Stimulated activated CD8-positive, alpha-beta memory T cell treated with anti-CD3 and anti-CD28 coated beads, Interleukin-12 subunit alpha, Interleukin-12 subunit beta, amount 100 ng/mL, for 1 hour (primary cell): ENCODE data around the gene HIVEP3.

Source experiments
- DNase-seq: peaks from one replicate; pipeline ENCODE4 v3.0.0-alpha.2; 2020; ENCODE audit warnings: low read depth

HIVEP3 gene

DNA sequence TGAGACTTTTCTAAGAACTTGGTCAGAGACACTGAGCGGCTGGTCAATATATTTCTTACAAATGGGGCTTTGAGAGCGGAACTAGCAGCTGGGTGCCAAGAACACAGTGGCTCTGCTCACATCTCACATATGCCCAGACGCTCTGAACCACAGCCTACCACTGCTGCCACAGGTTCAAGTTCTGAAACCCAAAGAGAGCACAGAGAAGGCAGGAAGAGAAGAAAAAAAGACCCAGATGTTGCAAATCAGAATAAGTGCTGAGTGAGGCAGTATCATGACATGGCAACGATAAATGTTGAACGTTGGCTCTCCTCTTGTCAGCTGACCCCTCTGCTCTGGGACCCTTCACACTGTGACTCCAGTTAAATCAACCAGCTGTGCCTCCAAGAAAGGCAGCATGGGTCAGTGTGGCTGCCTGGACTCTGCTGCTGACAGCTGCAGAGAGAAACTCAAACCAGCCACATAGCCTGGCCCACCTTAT lies 26.4 kb downstream of the HIVEP3 start:
- no peak for DNase-seq

DNA sequence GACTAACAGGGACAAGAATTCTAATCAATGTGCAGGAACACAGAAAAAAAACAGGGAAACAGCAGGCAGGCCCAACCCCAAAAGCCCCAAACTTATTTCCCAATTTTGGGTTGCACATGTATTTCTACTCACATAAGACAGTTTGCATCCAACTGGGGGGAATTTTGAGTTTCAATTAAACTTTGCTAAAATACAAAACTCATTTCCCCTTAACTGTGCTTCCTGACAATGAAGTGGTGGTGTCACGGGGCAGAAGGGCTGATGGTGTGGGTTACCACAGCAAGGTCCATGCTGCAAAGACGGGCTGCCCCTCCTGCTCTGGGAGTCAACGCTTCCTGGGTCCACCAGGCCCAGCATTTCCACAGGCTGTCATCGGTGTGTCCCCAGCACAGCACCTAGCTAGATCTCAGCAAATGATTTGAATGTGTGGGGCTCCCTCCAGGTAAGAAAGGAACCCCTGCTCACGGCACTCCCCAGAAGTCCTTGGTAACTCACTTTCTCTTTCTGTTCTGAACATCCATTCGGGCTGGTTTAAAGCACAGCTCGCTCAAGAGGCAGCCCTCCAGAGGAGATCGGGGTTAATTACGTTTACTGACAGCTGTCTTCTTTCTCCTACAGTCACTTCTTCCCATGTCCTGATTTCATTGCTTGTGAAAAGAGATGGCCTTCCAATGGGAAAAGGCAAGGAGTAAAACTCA lies 27.4 kb downstream of the HIVEP3 start:
- peak; percentile 33 for DNase-seq

DNA sequence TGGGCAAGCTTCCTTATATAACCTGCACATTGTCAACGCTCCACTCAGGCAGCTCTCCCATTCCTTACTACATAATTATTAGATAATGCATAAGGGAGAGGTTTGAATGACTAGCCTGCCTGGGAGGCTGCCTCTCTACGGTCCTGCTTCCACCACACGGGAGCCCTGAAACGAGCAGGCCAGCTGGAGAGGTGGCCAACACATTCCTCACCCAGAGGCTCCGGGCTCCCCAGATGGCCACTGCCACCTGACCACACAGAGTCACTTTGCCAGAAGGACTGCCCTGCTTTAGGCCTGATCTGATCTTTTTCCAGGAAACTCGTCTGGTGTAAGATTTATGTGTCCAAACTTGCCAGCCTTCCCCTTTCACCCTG lies 27.9 kb downstream of the HIVEP3 start:
- no peak for DNase-seq

DNA sequence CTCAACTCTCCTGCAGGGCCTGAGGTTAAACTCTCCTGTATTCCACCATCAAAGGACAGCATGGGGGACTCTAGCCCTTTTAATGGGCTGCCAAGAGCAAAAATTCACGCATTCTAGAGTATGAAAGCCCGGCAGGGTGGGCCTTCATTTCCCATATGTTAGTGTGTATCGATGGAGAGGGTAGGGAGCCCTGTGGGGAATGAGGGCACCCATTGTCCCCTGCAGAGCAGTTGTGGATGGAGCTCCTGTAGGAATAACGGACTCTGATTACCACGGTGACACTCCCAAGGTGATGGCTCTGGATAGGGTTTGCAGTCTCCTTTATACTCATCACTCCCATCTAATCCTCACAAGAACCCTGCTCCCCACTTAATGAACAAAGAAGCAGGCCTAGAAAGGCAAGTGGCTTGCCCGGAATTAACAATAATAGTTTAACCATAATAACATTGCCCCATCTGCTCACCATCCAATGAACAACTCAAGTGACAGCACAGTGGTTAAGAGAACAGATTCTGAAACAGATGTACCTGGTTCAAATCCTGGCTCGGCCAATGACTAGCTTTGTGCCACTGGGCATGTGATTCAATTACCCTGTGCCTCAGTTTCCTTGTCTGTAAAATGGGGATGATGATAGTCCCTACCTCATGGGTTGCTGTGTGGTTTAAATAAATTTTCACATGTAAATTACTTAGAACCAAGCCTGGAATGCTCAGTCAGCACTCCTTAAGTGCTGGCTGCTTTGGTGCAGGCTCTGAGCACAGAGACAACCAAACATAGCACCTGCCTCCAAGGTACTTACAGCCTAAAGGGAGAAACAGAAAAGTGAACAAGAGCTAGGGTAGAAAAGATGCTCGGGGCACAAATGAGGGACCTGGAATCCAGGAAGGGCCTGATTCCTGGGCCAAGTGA lies 29.0 kb downstream of the HIVEP3 start:
- no peak for DNase-seq

DNA sequence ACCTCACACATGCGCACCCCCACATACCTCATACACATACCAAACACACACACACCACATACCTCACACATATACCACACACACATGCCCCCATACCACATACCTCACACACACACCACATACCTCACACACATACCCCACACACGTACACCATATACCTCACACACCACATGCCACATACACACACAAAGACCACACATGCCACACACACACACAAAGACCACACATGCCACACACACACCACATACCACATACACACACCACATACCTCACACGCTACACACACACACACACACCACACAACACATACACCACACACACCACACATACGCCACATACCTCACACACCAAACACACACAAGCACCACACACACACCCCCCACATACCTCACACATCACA lies 30.0 kb downstream of the HIVEP3 start:
- no peak for DNase-seq

DNA sequence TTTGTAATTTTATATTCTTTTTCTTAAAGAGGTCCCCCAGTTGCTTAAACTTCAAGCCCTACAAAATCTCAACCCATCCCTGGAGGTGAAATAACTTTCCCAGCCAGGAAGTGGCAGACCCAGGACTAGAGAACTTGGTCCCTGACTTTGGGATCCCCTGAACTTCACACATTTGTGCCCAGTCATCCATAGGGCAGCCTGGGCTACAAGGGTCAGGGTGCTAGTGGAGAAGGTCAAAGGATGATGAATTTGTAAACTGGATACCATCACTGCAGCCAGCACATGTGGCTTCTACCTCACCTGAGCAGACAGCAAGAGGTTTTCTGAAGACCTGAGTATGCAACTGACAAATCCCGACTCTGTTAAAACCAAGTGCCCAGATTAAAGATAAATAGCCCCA lies 31.4 kb downstream of the HIVEP3 start:
- no peak for DNase-seq

DNA sequence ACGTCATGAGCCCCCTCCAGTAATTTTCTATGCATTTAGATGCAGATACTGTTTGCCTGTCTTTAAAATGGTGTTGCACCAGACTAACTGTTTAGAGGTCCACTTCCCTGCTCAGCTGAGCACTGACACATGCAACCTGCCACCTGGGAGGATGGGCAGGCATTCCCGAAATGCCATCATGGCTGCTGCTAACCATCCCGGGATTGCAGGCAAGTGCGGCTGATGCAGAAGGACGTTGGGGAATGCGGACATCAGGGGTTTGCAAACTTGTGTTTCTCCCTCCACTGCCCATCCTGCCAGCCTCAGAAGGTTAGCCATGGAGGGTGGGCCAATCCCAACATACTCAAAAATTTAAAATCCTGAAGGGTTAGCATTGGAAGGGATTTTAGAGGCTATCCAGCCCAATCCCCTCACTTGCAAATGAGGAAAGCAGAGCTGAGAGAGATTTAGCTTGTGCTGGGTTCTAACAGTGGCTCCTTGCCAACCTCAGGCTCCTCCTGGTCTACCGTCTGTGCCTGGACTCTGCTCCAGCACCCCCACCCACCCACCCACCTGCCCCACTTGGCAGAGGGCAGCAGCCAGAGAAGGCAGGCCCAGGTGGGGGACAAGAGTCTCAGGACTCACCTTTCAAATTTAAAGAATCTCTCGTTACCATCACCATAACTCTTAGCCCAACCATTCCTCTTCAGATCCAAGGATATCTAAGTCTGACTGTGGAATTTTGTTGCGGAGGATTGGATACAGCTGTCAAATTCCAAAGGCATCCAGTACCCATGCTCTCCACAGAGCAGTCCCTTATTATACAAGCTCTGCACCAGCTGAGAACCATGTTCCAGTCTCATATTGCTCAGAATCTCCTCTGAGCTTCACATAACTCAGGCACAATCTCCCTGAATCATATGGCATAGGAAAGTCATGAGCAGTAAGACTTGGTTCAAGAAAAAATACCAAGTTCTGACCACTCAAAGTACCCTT lies 34.2 kb downstream of the HIVEP3 start:
- no peak for DNase-seq

DNA sequence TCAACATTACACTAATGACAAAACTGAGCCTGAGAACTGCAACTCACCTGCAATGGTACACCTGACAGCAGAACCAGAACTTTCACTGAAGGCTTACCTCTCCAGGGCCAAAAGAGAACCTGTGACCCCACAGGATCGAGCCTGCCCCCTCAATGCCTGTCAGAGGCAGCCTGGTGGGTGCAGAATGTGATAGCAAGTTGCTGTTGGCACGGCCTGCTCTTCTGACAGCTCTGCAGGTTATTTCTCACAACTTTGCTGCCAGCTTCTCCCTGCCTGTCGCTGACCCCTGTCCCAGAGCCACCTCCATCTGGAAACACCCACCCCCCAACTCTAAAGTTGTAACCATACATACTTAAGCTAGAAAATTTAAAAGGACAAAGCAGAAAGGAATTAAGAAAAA lies 35.2 kb downstream of the HIVEP3 start:
- DNase-seq = no peak

DNA sequence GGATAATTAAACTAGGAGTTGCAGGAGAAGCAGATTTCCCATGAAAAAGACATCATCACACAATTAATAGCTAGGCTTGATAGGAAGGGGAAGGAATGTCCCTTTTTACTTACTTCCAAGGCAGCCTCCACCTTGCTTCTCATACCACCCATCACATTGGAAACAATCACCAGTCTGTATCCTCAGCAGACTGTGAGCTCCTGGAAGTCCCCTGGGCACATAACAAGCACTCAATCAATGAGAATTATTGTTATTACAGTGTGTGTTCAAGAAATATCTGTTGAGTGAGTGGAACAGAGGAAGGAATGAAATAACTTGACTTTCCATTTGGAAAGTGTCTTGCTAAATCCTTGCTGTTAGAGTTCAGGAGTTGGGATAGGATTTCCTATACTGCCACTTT lies 36.2 kb downstream of the HIVEP3 start:
- DNase-seq = no peak

DNA sequence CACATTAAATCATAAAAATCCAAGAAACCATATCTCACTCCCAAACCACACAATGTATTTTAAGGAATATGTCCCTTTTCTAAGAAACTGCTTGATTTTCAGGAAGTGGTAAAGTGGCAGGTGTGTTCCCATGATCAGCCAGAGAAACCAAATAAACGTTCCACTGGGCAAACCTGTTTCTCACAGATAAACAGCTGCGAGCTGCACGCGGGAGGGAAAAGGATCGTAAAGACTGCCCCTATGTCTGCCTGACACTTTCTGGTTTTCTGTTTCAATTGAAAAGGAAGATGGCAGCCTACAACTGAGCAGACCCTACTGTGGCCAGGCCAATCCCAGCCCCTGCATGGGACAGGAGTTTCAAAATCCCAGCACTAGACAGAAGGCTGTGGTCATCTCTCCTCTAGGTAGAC lies 36.6 kb downstream of the HIVEP3 start:
- no peak for DNase-seq

DNA sequence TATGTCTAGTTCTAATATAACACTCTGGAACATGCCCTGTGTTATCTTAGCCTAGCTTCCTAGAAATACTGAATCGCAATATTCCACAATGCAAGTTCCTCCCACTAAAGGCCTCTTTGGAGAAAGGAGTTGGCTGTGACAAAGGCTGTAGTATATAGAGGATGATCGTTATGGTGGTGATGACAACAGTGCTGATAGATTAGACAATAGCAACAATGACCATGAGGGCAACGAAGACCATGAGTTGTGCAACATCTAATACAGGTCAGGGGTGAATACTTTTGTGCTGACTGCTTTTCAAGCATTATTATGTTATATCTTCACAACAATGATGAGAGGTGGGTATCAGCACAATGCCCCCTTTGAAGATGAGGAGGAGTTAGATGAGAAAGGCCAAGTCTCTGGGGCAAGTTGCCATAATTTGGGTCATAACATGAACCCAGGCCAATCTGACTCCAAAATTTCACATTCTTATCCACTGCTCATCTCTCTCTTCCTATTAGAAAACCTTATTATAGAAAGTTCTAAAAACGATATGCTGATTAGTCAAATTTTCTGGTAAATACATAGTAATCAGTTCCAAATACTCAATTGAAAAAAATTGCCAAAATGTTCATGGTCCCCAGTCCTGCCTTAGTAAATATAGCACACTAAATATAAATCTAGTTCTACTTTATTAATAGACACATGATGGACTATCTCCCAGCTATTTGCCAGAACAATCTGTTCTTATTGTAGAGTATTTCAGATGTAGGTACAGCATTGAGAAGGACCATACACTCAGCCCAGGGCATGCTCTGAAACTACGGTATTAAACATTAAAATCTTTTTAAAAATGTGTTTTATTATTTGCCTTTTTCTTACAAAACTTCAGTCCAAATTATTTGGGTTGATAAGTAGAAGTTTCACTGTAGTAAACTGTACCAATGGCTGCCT lies 37.5 kb downstream of the HIVEP3 start:
- no peak for DNase-seq

DNA sequence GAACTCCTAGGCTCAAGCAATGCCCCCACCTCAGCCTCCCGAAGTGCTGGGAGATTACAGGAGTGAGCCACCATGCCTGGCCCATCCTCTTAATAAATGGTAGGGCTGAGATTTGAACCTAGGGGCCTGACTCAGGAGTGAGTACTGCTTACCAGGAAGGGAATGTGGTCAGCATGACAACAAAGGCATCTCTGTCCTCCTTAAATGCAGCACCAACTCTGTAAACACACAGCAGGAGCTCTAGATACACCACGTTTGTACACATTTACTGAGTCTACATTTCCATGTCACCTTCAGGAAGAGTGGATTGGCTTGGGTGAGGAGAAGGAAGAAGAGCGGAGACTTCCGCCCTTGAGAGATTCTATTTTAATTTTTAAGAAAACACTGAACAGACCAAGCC lies 38.5 kb downstream of the HIVEP3 start:
- DNase-seq = no peak

DNA sequence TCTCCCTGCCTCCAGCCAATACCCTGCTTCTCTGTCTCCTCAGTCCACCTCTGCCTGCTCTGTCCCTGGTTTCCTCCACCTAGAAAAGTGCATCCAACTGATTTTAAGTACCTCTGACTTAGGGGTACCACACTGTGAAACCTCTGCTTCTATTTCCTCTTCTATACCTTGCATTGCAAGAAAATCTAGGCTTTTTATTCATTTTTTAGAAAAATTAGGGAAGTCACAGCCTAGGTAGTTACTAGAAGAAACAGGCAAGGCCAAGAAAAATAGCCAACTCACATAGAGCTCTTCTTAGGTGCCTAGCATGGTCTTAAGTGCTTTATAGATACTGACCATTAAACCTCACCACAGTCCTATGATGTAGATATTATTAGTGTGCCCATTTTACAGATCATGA lies 39.1 kb downstream of the HIVEP3 start:
- no peak for DNase-seq

DNA sequence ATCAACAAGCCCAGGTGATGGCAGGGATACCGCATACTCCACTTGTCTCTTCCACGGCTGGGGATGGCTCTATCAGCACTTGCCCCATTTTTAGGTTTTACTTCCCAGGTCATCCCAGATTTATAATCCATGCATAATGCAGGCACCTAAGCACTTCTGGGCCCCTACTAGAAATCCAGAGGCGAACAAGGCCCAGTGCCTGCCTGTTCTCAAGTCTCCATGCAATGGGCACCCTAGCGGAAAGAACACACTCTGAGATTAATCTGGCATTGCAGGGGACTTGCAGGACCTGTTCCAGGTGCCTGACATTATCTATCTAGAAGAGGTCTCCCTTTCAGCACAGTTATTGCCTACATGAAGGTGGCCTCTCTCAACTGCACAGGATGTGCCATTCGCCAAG lies 39.8 kb downstream of the HIVEP3 start:
- no peak for DNase-seq

DNA sequence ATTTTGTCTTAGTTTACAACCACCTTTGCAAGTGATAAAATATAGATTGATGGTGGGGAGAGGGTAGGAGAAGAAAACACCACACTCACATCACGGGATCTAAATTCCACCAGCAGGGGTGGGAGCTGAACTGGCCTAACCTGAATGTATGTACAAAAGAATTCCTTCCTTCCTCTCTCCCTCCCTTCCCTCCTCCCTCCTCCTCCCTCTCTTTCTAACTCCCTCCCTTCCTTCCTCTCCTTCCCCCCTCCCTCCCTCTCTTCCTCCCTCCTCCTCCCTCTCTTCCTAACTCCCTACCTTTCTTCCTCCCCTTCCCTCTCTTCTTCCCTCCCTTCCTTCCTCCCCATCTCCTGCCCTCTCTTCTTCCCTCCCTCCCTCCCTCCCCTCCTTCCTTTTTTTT lies 40.2 kb downstream of the HIVEP3 start:
- DNase-seq = no peak

DNA sequence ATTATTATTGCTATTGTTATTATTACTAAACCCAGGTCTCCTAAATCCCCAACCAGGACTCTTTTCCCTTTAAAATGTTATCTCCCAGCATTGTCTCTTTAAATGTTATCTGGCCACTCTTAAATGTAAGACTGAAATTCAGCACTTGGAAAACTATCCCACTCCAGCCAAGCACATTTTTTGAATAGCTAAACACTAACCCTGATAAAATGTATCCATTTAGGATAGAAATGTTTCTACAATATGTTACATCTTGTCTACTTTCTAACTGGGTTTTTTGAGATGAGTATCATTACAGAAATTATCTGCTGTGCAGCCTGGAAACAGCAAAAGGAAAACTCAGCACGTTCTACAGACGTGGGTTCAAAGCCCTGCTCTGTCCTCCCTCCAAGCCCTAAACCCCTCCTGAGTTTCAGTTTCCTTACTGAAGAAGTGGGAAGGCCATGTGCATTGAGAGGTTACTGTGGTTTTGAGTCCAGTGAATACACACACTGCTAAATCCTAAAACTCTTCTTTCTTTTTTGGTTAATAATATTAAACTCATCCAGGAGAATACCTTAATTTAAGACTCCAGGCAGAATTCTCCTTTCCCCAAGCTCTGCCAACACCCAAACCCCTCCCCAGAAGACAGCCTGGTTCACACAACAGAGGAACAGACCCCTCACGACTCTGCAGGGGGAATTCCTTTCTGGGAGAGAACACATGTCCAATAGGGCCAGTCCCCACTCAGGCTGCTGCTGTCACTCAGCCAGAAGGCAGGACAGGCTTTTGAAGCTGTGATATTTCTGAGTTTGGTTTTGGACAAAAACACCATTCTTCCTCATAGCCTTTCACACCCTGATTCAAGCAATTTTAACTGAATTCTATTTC lies 41.9 kb downstream of the HIVEP3 start:
- no peak for DNase-seq

DNA sequence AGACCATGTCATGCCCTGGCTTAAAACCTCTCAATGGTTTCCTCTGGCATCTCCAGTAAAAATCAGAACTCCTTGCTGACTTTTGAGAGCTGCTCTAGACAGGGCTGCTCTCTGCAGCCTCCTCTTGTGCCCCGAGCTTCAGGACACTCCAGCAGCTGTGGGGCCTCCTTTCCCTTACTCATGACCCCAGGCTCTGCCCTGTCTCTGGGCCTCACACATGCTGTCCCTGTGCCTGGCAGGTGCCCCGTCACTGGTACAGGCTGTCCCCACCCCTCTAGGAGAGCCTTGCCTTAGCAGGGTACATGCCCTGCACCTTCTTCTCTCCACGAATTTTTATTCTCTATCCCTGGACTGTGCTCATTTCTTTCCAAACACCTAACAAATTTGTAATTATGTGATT lies 43.2 kb downstream of the HIVEP3 start:
- DNase-seq = no peak

DNA sequence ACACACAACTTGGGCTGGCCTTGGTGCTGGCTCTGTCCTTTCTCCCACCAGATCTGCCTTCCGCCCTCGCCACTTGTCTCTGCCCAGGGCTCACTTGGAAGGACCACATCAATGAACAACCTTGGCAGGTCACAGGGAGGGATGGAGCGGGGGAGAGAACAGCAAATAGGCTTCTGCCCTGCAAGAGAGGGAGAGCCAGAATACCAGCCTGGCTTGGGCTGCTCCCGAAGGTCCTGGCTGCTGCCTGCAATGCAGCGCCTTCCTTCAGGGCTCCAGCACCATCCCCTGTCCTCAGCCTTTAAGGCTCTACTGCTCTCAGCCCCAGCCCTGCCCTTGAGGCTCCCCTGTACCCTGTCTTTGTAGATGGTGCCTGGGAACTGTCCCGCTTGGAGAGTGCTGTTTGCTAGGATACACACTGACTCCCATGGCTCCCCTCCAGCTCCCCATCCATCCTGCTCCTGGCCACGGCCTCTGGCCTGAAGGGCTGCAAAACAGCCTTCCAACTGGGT lies 43.8 kb downstream of the HIVEP3 start:
- DNase-seq = no peak

DNA sequence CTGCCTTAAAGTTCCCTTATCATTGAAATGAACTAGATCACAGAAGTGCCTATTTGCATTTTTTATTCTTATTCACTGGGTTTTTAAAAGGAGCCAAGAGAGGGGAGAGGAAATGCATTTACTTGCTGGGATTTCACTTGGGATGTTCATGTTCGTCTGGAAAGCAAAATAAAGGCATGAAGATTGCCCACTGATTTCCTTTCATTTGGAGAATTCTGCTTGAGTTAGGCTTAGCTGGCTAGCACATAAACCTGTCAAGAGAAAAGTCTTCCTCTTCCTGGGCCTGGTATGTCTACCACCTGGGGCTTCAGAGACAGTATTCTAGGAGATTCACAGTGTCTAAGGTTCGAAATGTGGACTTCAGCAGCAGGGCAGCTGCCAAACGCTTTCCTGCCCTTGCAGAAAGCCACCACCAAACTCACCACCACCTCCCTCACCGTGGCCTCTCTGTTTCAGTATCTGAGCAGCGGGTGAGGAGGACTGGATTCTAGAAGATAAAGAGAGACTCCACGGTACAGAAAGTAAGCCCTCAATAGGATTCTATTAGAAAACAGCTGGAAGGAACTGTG lies 44.5 kb downstream of the HIVEP3 start:
- no peak for DNase-seq

DNA sequence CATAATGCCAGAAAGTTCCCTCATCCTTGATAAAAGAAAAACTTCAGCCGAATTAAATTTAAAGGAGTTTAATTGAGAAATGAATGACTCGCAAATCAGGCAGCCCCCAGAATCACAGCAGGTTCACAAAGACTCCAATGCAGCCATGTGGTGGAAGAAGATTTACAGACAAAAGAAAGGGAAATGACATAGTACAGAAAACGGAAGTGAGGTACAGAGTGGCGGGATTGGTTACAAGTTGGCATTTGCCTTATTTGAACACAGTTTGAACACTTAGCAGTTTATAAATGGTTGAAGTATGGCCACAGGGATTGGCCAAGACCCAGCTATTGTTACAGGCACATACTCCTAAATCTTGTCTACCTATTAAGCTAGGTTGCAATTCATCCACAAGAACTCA lies 46.6 kb downstream of the HIVEP3 start:
- no peak for DNase-seq
